ENCODE results near the gene SGSH. TPM values are rescaled to one million over a fixed set of nuclear protein-coding genes. Genes with fewer than 3 reads are reported as not detected.

SGSH gene
- total RNA-seq, 1 donor from 2014 or later = 43.9 TPM

DNA sequence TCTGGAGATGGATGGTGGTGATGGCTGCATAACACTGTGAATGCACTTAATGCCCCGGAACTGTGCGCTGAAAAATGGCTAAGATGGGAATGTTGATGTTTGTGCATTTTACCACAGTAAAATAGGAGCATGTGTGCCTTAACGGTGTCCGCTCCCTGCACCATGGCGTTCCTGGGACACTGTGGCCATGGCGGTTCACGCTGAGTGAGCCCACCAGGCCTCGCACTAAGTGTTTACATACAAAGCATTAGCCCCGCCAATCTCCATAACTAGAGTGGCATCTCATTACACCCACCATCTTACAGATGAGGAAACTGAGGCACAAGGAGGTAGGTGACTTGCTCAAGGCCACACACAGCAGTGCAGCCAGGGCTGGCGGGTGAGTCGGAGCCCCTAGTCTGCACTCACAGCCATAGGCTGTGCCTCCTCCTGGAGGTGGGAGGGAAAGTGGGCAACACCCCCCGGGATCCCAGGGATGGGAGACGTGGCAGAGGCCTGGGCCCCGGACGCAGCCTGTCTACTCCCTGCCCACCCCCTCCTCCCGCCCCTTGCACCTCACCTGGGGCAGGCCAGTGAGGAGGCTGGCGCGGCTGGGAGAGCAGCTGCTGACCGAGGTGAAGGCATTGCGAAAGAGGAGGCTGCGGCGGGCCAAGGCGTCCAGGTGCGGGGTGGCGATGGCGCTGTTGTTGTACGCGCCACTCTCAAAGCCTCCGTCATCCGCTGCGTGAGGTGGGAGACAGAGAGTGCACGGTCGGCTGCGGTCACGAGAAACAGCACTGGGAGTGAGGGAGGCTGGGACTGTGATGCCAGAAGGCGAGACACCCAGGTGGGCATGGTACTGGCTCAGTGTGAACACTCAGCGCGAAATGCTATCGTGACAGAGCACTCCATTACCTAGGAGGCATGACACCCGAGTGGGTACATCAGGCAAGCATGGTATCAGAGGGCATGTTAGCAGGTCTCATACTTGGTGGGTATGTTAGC, 3.4 kb downstream of the SGSH start:
- peaks cover 6% of the 10 kb centered on the region for H3K4me1 Mint-ChIP-seq (ENCODE audit: low read depth)
- TF ChIP-seq, protein P1, sequence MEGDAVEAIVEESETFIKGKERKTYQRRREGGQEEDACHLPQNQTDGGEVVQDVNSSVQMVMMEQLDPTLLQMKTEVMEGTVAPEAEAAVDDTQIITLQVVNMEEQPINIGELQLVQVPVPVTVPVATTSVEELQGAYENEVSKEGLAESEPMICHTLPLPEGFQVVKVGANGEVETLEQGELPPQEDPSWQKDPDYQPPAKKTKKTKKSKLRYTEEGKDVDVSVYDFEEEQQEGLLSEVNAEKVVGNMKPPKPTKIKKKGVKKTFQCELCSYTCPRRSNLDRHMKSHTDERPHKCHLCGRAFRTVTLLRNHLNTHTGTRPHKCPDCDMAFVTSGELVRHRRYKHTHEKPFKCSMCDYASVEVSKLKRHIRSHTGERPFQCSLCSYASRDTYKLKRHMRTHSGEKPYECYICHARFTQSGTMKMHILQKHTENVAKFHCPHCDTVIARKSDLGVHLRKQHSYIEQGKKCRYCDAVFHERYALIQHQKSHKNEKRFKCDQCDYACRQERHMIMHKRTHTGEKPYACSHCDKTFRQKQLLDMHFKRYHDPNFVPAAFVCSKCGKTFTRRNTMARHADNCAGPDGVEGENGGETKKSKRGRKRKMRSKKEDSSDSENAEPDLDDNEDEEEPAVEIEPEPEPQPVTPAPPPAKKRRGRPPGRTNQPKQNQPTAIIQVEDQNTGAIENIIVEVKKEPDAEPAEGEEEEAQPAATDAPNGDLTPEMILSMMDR (IDR thresholded peaks at IDR 0.05; ENCODE audit: unreplicated experiment) = no peak
- no peak overlapping the region for H3K4me3 Mint-ChIP-seq (ENCODE audit: low read depth)
- H3K27ac Mint-ChIP-seq = no peak overlapping the region
- H3K36me3 Mint-ChIP-seq (ENCODE audit: insufficient read depth) = peaks cover 7% of the 10 kb centered on the region
- no peaks in the 10 kb centered on the region for H3K27me3 Mint-ChIP-seq
- no peak for DNase-seq (ENCODE audit: low spot score, unreplicated experiment)
- H3K9me3 Mint-ChIP-seq (ENCODE audit: low read depth) = no peaks in the 10 kb centered on the region

DNA sequence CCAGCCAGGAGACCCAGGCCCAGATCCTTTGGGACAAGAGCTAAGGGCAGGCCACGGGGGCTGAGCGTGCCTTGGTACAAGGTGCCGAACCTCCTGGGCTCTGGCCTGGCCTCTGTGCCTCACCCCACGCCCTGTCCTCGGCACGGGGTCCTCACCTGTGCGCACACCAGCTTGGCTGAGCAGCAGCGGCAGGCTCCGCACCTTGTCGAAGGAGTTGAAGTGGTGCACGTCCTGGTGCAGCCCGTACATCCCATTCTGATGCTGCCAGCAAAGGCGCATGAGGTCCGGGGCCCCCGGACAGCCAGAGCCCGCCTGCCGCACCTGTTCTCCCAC, 5.3 kb downstream of the SGSH start:
- H3K9me3 Mint-ChIP-seq (ENCODE audit: low read depth) = no peaks in the 10 kb centered on the region
- H3K4me1 Mint-ChIP-seq (ENCODE audit: low read depth) = peaks cover 2% of the 10 kb centered on the region
- TF ChIP-seq, protein P1 (IDR thresholded peaks at IDR 0.05; ENCODE audit: unreplicated experiment) = no peak
- no peaks in the 10 kb centered on the region for H3K27me3 Mint-ChIP-seq
- H3K4me3 Mint-ChIP-seq (ENCODE audit: low read depth) = no peak overlapping the region
- DNase-seq (ENCODE audit: low spot score, unreplicated experiment) = no peak
- H3K36me3 Mint-ChIP-seq (ENCODE audit: insufficient read depth) = peaks cover 9% of the 10 kb centered on the region
- no peak overlapping the region for H3K27ac Mint-ChIP-seq

DNA sequence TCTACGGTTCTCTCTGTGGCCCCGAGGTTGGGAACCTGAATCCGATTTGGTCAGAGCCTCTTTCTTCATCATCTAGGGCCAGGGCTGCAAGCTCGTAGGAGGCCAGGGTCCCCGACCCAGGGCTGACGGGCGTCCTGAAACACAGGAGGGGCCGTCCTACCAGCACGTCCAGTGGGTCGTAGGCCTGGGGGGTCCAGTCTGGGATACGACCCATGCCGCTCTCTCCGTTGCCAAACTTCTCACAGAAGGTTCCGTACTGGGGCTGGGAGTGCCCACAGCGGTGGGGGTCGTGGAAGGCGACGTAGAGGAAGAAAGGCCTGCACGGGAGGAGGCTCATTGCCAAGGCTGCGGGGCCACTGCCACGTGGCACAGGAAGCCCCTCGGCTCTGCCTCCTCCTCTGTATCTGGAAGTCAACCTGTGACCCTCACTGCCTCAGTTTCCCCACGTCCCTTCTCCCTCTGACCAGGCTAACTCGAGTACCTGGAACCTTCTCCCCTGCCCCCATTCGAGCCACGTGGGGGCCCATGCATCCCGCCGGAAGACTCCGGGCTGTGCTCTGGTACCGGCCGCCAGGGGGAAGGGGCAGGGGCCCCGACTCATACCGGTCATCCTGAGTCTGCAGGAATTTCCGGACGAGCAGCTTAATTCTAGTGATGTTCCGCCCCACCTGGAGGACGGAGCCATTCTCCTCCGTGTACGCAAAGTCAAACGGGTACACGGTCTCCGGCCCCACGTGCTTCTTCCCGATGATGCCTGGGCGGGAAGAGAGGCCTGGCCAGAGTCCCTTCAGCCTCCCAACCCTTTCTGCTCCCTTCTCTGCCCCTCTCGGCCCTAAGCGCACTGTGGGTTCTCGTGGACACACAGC, 5.9 kb downstream of the SGSH start:
- Mint-ChIP-seq H3K27ac (no peak overlapping the region), H3K36me3 (ENCODE audit: insufficient read depth) (peaks cover 9% of the 10 kb centered on the region), H3K9me3 (ENCODE audit: low read depth) (no peaks in the 10 kb centered on the region), H3K4me1 (ENCODE audit: low read depth) (no peaks in the 10 kb centered on the region), H3K4me3 (ENCODE audit: low read depth) (no peak overlapping the region), H3K27me3 (no peaks in the 10 kb centered on the region)
- DNase-seq (ENCODE audit: low spot score, unreplicated experiment) = no peak
- TF ChIP-seq, protein P1 (IDR thresholded peaks at IDR 0.05; ENCODE audit: unreplicated experiment) = no peak

DNA sequence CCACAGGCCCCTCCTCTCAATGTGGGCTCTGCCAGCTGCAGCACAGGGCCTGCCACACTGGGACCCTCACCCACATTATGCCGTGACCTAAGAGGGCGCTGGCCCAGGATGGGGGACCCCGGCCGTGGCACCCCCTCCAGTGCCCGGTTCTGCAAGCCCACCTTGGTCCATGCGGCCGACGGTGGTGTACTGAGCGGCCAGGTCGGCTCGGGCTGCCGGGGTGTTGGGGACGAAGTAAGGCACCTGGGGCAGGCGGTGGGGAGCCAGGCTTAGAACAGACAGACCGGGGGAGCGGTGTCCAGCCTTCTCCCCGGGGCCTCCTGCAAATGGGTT, 6.5 kb downstream of the SGSH start:
- Mint-ChIP-seq H3K9me3 (ENCODE audit: low read depth) (no peaks in the 10 kb centered on the region), H3K36me3 (ENCODE audit: insufficient read depth) (peaks cover 9% of the 10 kb centered on the region), H3K27ac (no peak overlapping the region), H3K4me3 (ENCODE audit: low read depth) (no peak overlapping the region), H3K4me1 (ENCODE audit: low read depth) (no peaks in the 10 kb centered on the region), H3K27me3 (no peaks in the 10 kb centered on the region)
- no peak for DNase-seq (ENCODE audit: low spot score, unreplicated experiment)
- TF ChIP-seq, protein P1 (IDR thresholded peaks at IDR 0.05; ENCODE audit: unreplicated experiment) = no peak

DNA sequence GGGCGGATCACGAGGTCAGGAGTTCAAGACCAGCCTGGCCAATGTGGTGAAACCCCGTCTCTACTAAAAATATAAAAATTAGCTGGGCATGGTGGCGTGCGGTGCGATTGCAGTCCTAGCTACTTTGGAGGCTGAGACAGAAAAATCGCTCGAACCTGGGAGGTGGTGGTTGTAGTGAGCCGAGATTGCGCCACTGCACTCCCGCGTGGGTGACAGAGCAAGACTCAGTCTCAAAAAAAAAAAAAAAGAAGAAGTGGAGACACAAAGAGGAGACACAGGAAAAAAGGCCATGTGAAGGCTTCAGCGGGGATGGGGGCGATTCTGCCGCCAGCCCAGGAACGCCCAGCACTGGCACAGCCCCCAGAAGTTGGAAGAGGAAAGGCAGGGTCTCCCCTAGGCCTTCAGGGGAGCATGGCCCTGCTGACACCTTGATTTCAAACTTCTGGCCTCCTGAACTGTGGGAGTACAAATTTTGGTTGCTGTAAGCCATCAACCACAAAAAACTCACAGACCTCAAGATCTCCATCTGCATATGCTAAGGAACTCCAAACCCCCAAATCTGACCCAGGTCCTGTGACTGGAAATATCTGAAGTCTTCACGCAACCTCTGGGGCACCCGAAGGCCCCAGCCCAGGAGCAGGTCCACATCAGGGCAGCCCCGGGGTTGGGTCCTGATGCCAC, 7.0 kb downstream of the SGSH start:
- Mint-ChIP-seq H3K36me3 (ENCODE audit: insufficient read depth) (peaks cover 9% of the 10 kb centered on the region), H3K4me1 (ENCODE audit: low read depth) (no peaks in the 10 kb centered on the region), H3K9me3 (ENCODE audit: low read depth) (no peaks in the 10 kb centered on the region), H3K27ac (no peak overlapping the region), H3K27me3 (no peaks in the 10 kb centered on the region), H3K4me3 (ENCODE audit: low read depth) (no peak overlapping the region)
- no peak for DNase-seq (ENCODE audit: low spot score, unreplicated experiment)
- TF ChIP-seq, protein P1 (IDR thresholded peaks at IDR 0.05; ENCODE audit: unreplicated experiment) = no peak

Data from progenitor cell of endocrine pancreas (in vitro differentiated cells).